Gastroesophageal sphincter (tissue), 3 donors: ENCODE data around the gene TEC.

ENCODE experiments used
- POLR2A ChIP-seq, 2 donors: fragments of 450-650 bp; IDR thresholded peaks; one replicate each; pipeline ENCODE4 v1.6.1; 2017; ENCODE audit warnings: antibody characterized with exemption in 2 of 2, mild to moderate bottlenecking in 2 of 2, moderate library complexity in 1 of 2
- TF ChIP-seq, protein P1 (sequence below), 4 experiments: fragments of 200-600 bp in 2 of 4; fragments of 450-650 bp in 2 of 4; sonication (generic) in 1 of 4; IDR thresholded peaks; one replicate each; pipeline ENCODE4 v1.5.1; 2017 to 2019; ENCODE audit warnings: antibody characterized with exemption in 4 of 4, mild to moderate bottlenecking in 2 of 4, moderate library complexity in 2 of 4

DNA sequence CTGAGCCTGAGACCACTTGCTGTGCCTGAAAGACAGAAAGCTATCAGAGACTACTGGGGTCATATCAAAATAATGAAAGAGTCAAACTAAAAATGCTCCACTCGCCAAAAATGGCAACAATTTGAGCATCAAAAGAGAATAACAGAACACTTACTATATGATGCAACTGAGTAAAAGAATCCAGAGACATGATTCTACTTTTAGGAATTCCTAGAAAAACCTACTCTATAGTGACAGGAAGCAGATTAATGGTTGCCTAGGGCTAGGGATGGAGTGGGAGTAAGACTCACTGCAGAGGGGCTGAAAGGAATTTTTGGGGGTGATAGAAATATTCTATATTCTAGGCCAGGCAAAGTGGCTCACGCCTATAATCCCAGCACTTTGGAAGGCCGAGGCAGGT is 42.3 kb upstream of the TEC start:
- TF ChIP-seq, protein P1, sequence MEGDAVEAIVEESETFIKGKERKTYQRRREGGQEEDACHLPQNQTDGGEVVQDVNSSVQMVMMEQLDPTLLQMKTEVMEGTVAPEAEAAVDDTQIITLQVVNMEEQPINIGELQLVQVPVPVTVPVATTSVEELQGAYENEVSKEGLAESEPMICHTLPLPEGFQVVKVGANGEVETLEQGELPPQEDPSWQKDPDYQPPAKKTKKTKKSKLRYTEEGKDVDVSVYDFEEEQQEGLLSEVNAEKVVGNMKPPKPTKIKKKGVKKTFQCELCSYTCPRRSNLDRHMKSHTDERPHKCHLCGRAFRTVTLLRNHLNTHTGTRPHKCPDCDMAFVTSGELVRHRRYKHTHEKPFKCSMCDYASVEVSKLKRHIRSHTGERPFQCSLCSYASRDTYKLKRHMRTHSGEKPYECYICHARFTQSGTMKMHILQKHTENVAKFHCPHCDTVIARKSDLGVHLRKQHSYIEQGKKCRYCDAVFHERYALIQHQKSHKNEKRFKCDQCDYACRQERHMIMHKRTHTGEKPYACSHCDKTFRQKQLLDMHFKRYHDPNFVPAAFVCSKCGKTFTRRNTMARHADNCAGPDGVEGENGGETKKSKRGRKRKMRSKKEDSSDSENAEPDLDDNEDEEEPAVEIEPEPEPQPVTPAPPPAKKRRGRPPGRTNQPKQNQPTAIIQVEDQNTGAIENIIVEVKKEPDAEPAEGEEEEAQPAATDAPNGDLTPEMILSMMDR (IDR thresholded peaks at IDR 0.05): no peak
- no peak for TF ChIP-seq POLR2A (IDR thresholded peaks at IDR 0.05)
